ENCODE results near the gene RABAC1. TPM values are rescaled to one million over a fixed set of nuclear protein-coding genes. Genes with fewer than 3 reads are reported as not detected.

Gene RABAC1
- total RNA-seq, 1 experiment from 2014 or later: 66.3 TPM

- Histone ChIP-seq H3K9ac (ENCODE audit: low read length) (no peak overlapping the region), H3K4me1 (ENCODE audit: control insufficient read depth in 1 of 2, insufficient read depth in 2 of 2, low read length in 2 of 2) (no peaks in the 10 kb centered on the region), H3K4me3 (replicated peaks in 1 of 2; ENCODE audit: low read depth in 1 of 2, low read length in 2 of 2) (no peak overlapping the region), H3K4me2 (ENCODE audit: low read length) (no peak overlapping the region), H3K79me2 (ENCODE audit: insufficient read depth, low read length) (no peaks in the 10 kb centered on the region), H3K27ac (ENCODE audit: low read depth, low read length) (no peak overlapping the region), H3K9me2 (ENCODE audit: insufficient read depth) (no peaks in the 10 kb centered on the region), H4K20me1 (ENCODE audit: insufficient read depth) (no peaks in the 10 kb centered on the region), H3K36me3 (ENCODE audit: control insufficient read depth in 1 of 2, insufficient read depth in 2 of 2, low read length in 2 of 2) (no peaks in the 10 kb centered on the region), H2AFZ (ENCODE audit: low read depth, low read length, poor library complexity, severe bottlenecking) (no peak overlapping the region), H3K9me3 (ENCODE audit: control insufficient read depth in 1 of 2, insufficient read depth in 1 of 2, low read depth in 1 of 2, low read length in 2 of 2) (no peaks in the 10 kb centered on the region), H3K27me3 (ENCODE audit: insufficient read depth, low read length) (no peaks in the 10 kb centered on the region)
- BruUV-seq (replicated peaks): no TSS peak
- CTCF ChIA-PET: interaction anchor here (1.1 kb wide), 1 partner anchor 13 kb away, joined by 4 read pairs; no protein-coding TSS in a partner anchor
- TF ChIP-seq JUND (IDR thresholded peaks at IDR 0.05) (no peak), EZH2phosphoT487 (IDR thresholded peaks at IDR 0.05; ENCODE audit: borderline replicate concordance) (no peak), ZBTB33 (IDR thresholded peaks at IDR 0.05; ENCODE audit: extremely low read depth, insufficient replicate concordance, low read length) (no peak), SIN3A (IDR thresholded peaks at IDR 0.05; ENCODE audit: low read depth) (no peak), EGR1 (IDR thresholded peaks at IDR 0.05; ENCODE audit: low read depth) (no peak), ZNF274 (IDR thresholded peaks at IDR 0.05; ENCODE audit: low read depth, low read length) (no peak), EZH2 (IDR thresholded peaks at IDR 0.05) (no peak), ELF1 (IDR thresholded peaks at IDR 0.05; ENCODE audit: borderline replicate concordance, low read depth) (no peak), ATF3 (IDR thresholded peaks at IDR 0.05) (no peak), YY1 (IDR thresholded peaks at IDR 0.05; ENCODE audit: extremely low read depth, insufficient replicate concordance, low read depth, low read length) (no peak), SP1 (IDR thresholded peaks at IDR 0.05; ENCODE audit: low read depth) (no peak), POLR2A (IDR thresholded peaks at IDR 0.05; ENCODE audit: borderline replicate concordance, extremely low read depth, insufficient read depth, insufficient read length) (no peak), CTCF (IDR thresholded peaks at IDR 0.05 in 2 of 3, conservative IDR thresholded peaks at IDR 0.05 in 1 of 3; ENCODE audit: borderline replicate concordance in 1 of 3, insufficient read depth in 1 of 3, low read depth in 2 of 3, low read length in 2 of 3) (no peak), MAX (IDR thresholded peaks at IDR 0.05) (no peak), REST (IDR thresholded peaks at IDR 0.05; ENCODE audit: low read depth) (no peak), ZFX (IDR thresholded peaks at IDR 0.05) (no peak), CEBPB (IDR thresholded peaks at IDR 0.05; ENCODE audit: low read depth) (no peak), POLR2AphosphoS5 (IDR thresholded peaks at IDR 0.05; ENCODE audit: low read depth, low read length) (no peak)
- intact Hi-C loops (cut with micrococcal nuclease): no loop called here
- no peak for DNase-seq (ENCODE audit: low read depth, low spot score)
- ATAC-seq: no peak
- POLR2A ChIA-PET: interaction anchor here (0.7 to 1.2 kb wide), 2 partner anchors 61 to 85 kb away, joined by 3 read pairs; partner anchors contain the start of gene RPS19
- RAD21 ChIA-PET (ENCODE audit: low non-redundant PET in 1 of 2, low total read pairs in 2 of 2, uncharacterized antibody in 2 of 2, unreplicated experiment in 2 of 2): no interaction called here
These were observed 13.9 kb downstream of the RABAC1 start for GRCh38 chr19:41945135-41945766.

Measured in HCT116 (cell line).